Kidney epithelial cell (primary cell): ENCODE measurements around the gene ALKBH3. TPM values are rescaled to one million over a fixed set of nuclear protein-coding genes. Genes with fewer than 3 reads are reported as not detected.

Experiments
- DNase-seq: peaks from one replicate; pipeline ENCODE4 v3.0.0-alpha.2; 2010; ENCODE audit warnings: low read depth
- H3K27me3 ChIP-seq: 2 replicates; pipeline ENCODE4 v1.6.0; 2011; ENCODE audit warnings: low read length; ENCODE audit not compliant: control insufficient read depth, insufficient read depth
- H3K36me3 ChIP-seq: 2 replicates; pipeline ENCODE4 v1.5.1; 2011; ENCODE audit warnings: low read length; ENCODE audit not compliant: control insufficient read depth, insufficient read depth
- H3K4me3 ChIP-seq: 2 replicates; pipeline ENCODE4 v1.5.1; 2011; ENCODE audit warnings: low read depth, mild to moderate bottlenecking, control low read depth, low read length
- CTCF ChIP-seq: IDR thresholded peaks from 2 replicates; pipeline ENCODE4 v1.5.1; 2011; ENCODE audit warnings: mild to moderate bottlenecking, moderate library complexity, low read length, control low read depth, inconsistent platforms; ENCODE audit not compliant: insufficient read depth, poor library complexity, severe bottlenecking
- total RNA-seq: library from RNA; depleted of rRNA; stranded (reverse); fragments of >200 nt; gene quantifications from 2 replicates; pipeline ENCODE4 v1.2.3, GENCODE V29; 2015

ALKBH3 gene
- total RNA-seq, 1 donor from 2014 or later: 48.0 TPM

GRCh38 chr11:43969543-43969942 lies 88.9 kb downstream of the ALKBH3 start:
- DNase-seq: no peak
- H3K4me3 ChIP-seq: no peak overlapping the region
- TF ChIP-seq CTCF: no peak
- no peaks in the 10 kb centered on the region for H3K27me3 ChIP-seq
- H3K36me3 ChIP-seq: no peaks in the 10 kb centered on the region

Other genes with a start within 250 kb of the ALKBH3 start
- gene HSD17B12, start 200.1 kb upstream of the ALKBH3 start, total RNA-seq: 77.0 and 84.7 TPM in 2 replicates
- gene C11orf96, start 61.8 kb downstream of the ALKBH3 start, total RNA-seq: 13.7 and 14.0 TPM in 2 replicates
- not detected in 2 replicates for gene ACCSL, start 167.2 kb downstream of the ALKBH3 start, total RNA-seq
- 14.3 and 17.6 TPM in 2 replicates for gene ACCS, start 185.4 kb downstream of the ALKBH3 start, total RNA-seq
- gene EXT2, start 214.8 kb downstream of the ALKBH3 start, total RNA-seq: 83.5 and 99.6 TPM in 2 replicates